ENCODE measurements around the gene FLOT1.
"Not testable (repeated sequence)": the region's sequence is repeated elsewhere in the genome, so short reads cannot be mapped to it uniquely, and the experiment has no call there.

FLOT1 gene

GRCh38 chr6:30747300-30747687, 4.8 kb upstream of the FLOT1 start:
- DNase-seq (ENCODE audit: low read depth in 2 of 2) = no peak

- peak; percentile 82 to 89 for DNase-seq (ENCODE audit: low read depth in 2 of 2)
Observed at GRCh38 chr6:30744054-30744805, 1.7 kb upstream of the FLOT1 start, which contains the start of gene IER3. TSS of gene IER3 (minus strand) at chr6:30744547. CDS start at chr6:30744518, 29 bp downstream.

DNA sequence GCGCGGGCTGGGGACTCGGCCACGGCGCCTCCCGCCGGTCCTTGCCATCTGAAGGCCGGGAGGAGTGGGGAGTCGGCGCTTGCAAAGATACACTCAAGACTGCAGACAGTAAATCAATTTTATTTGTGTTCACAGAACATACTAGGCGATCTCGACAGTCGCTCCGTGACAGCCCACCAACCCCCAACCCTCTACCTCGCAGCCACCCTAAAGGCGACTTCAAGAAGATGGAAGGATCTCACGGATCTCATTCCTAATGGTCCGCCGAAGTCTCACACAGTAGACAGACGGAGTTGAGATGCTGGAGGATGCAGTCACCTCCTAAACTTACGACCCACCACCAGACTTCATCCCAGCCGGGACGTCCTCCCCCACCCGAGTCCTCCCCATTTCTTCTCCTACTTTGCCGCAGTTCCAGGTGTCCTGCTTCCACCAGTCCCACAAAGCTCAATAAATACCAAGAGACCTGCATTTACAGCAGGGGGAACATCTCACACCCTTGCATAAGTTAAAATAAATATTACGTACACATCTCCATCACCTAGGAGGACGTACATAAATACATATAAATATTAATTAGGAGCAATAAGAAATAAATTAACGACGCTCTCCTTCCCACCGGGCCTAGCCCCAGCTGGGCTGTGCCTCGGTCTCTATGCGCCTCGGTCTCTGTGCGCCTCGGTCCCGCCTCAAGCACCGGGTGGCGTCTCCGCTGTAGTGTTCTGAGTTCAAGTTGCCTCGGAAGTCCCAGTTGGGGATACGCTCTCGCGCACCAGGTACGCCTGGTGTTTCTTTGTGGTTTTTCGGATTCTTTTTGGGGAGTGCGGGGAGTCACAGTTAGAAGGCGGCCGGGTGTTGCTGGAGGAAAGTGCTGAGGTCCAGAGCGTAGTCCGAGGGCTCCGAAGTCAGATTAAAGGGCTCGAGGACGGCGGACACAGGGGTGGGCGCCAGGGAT, 889 bp upstream of the FLOT1 start:
- peak in 1 of 2 donors; percentile 29 for DNase-seq (ENCODE audit: low read depth in 2 of 2)

GRCh38 chr6:30741789-30742315, 635 bp downstream of the FLOT1 start:
- DNase-seq (ENCODE audit: low read depth in 2 of 2) = peak; percentile 37 to 46

- peak in 1 of 2 donors; percentile 27 for DNase-seq (ENCODE audit: low read depth in 2 of 2)
Observed at GRCh38 chr6:30741063-30741779, 1.3 kb downstream of the FLOT1 start.

GRCh38 chr6:30740540-30740870, 2.0 kb downstream of the FLOT1 start:
- DNase-seq (ENCODE audit: low read depth in 2 of 2) = no peak

DNA sequence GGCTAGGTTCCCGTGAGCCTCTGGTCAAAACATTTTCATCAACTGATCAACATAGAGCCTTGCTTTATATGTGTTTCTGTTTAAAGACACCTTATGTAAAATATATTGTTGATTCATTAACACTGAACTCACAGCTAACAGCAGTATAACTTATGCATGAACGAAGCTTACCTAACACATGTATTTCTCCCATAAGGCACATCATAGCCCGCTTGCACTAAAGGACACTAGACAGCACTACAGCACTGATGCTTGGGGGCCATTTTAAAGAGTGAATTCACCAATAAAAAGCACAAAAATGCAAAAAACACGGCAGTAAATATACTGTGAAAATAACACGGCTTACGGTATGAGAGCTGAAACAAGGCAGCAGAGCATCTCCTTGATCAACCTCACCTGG, 4.0 kb downstream of the FLOT1 start:
- DNase-seq (ENCODE audit: low read depth in 2 of 2) = no peak

GRCh38 chr6:30735668-30736314, 6.7 kb downstream of the FLOT1 start:
- DNase-seq (ENCODE audit: low read depth in 2 of 2) = no peak

DNA sequence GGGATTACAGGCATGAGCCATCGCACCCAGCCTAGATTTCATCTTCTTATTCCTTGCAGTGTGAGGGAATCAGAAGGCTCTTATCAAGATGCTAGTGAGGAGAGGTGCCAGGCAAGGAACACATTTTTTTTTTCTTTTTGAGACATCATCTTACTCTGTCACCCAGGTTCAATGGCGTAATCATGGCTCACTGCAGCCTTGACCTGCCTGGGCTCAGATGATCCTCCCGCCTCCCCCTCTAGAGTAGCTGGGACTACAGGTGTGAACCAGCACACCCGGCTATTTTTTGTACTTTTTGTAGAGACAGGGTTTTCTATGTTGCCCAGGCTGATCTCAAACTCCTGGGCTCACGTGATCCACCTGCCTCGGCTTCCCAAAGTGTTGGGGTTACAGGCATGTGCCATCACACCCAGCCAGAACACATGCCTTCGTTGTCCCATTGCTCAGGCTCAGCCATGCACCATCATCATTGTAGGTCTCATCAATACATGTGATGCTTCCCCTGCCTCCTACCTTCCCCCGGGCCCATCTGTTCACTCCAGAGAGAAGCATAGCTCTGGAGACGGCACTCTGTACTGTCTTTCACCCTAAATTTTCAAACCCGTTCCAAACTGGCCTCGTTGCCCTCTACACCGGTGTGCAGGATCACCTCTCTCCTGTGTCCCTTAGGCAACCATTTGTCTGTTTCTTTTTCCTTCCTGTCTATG, 10.1 kb downstream of the FLOT1 start:
- DNase-seq (ENCODE audit: low read depth in 2 of 2) = no peak

DNA sequence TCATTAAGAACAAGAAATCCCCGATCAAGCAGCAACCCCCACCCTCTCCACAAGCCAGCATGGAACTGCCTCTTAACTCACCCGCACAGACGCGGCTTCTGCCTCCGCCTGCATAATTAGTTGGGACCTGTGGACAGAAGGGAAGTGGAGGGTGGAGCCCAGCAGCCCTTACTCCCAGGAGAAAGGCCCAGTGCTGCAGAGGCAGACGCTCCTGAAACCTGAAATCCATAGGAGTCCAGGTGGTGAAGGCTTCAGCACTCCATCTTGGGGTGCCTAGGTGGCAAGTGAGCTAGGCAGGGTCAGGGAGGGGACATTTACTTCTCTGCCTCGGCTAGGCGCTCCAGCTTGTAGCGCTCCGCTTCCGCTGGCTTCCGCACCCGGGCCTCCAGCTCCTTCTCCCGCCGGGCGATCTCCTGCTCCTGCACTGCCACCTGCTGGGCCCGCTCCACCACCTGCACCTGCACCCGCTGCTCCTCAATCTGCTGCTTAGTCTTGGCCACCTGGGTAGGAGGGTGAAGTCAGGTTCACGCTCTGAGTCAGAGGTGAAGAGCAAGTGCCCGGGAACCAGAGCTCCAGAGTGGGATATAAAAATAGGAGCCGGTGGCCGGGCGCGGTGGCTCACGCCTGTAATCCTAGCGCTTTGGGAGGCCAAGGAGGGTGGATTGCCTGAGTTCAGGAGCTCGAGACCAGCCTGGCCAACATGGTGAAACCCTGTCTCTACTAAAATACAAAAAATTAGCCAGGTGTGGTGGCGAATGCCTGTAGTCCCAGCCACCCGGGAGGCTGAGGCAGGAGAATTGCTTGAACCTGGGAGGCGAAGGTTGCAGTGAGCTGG, 11.7 kb downstream of the FLOT1 start:
- DNase-seq (ENCODE audit: low read depth in 2 of 2) = peak; percentile 69 to 74

DNA sequence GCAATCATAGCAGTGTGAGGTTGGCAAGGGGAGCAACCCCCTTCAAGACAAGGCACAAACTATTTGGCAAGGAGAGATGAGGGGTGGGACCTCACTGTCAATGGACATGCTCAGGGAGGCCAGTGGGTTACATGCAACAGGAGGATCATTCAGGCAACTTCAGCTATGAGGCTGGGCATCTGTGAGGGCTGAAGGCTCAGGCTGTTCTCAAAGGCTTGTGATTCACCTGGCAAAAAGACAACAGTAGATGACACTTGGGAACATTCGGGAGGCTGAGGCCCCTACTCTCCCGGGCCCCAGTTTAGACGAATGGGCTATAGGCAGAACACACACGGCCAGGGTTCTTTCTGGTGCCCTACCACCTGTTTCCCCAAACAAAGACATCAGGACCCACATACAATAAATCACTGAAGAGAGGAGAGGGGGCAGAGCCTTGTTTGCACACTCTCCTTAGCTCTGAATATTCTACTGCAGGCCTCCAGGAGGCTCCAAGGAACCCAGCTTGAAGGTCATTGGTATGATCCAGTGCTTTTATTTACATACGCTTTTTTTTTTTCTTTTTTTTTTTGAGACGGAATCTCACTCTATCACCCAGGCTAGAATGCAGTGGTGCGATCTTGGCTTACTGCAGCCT, 14.4 kb downstream of the FLOT1 start:
- no peak for DNase-seq (ENCODE audit: low read depth in 2 of 2)

GRCh38 chr6:30726506-30727413, 15.7 kb downstream of the FLOT1 start:
- no peak for DNase-seq (ENCODE audit: low read depth in 2 of 2)

GRCh38 chr6:30725713-30726505, 16.6 kb downstream of the FLOT1 start:
- DNase-seq (ENCODE audit: low read depth in 2 of 2) = no peak

- no peak for DNase-seq (ENCODE audit: low read depth in 2 of 2)
Observed at GRCh38 chr6:30724906-30725667, 17.4 kb downstream of the FLOT1 start.

- DNase-seq (ENCODE audit: low read depth in 2 of 2) = not testable (repeated sequence)
Observed at GRCh38 chr6:30723843-30724741, 18.4 kb downstream of the FLOT1 start.

Data from stimulated activated CD8-positive, alpha-beta memory T cell treated with anti-CD3 and anti-CD28 coated beads, Interleukin-7, amount 100 ng/mL, for 4 hours (primary cell).